Heart left ventricle (tissue), 13 donors: ENCODE data around the gene NLK.

Source experiments
- CTCF ChIP-seq, 12 donors: fragments of 200-600 bp; sonication (generic) in 4 of 12; IDR thresholded peaks; one replicate each; pipeline versions ENCODE4 v1.5.0 to v1.8.0; 2018 to 2022; ENCODE audit warnings: antibody characterized with exemption in 12 of 12, mild to moderate bottlenecking in 5 of 12
- POLR2A ChIP-seq, 2 donors: fragments of 450-650 bp; IDR thresholded peaks; one replicate each; pipeline ENCODE4 v1.6.1; 2017; ENCODE audit warnings: antibody characterized with exemption in 2 of 2, mild to moderate bottlenecking in 2 of 2, moderate library complexity in 2 of 2
- donor health status: ischemic (EF 13 %, LVEDD 7.1; RV severe dilation, severe dysfunction).
- donor health status: DM: no; HTN: yes; CAD: no.
- donor health status: DM: no; HTN: no; CAD: no.
- donor health status: ischemic (EF 25% LVEDD 6.9; RV normal size, moderate dysfunction).
- donor health status: ischemic (EF 25% LVEDD 5.7; RV mildly dilated, moderate dysfunction).
- donor health status: ischemic (EF 35%, LVEDD 5.7; RV mildly dilated, moderate dysfunction).
- donor health status: nonischemic (EF 11% LVEDD 7.7; RV severe dilation, severe dysfunction).
- donor health status: DM: yes; HTN: yes; CAD: no.
- donor health status: PGD.
- donor health status: ischemic (EF 29% LVEDD 5.4; RV normal size, mild dysfunction).
- donor health status: nonischemic (EF 23%, LVEDD 6.1; RV moderate dilation, normal function).

- TF ChIP-seq CTCF (IDR thresholded peaks at IDR 0.05), result no peak
- no peak for TF ChIP-seq POLR2A (IDR thresholded peaks at IDR 0.05)
Observed at GRCh38 chr17:28166478-28166877, 124.0 kb downstream of the NLK start.
